ENCODE results near the gene GREM2.

Gene GREM2

DNA sequence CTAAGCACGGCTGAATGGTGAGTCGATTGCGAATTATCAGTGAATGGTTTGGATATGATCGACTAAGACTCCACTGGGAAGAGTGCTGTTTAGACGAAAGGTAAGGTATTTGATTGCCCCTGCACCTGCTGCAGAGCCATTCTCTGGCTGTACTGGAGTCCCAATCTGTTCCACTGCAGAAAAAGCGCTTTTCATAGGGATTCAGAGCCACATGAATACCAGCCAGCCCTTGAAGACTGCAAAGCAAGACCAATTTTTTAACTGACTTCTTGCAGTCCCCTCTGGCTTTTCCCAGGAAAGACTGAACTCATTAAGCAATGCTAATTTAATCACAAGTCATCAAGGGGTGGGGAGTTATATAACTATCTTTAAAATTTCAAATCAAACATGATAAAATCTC lies 1.3 kb downstream of the GREM2 start:
- no peaks in the 10 kb centered on the region for H3K27me3 ChIP-seq (ENCODE audit: insufficient read depth, low read length, poor library complexity, severe bottlenecking)
- TF ChIP-seq CTCF (conservative IDR thresholded peaks at IDR 0.05; ENCODE audit: low read length) (no peak), EZH2phosphoT487 (IDR thresholded peaks at IDR 0.05; ENCODE audit: borderline replicate concordance) (no peak)
- no peak overlapping the region for H3K9ac ChIP-seq (ENCODE audit: low read depth, low read length, poor library complexity, severe bottlenecking)
- H3F3A ChIP-seq (ENCODE audit: low read depth): no peaks in the 10 kb centered on the region
- no peaks in the 10 kb centered on the region for H3K9me3 ChIP-seq (ENCODE audit: insufficient read depth, low read depth, low read length)
- H3K9me2 ChIP-seq (replicated peaks; ENCODE audit: low read depth, low read length): no peaks in the 10 kb centered on the region
- no peaks in the 10 kb centered on the region for H4K20me1 ChIP-seq (ENCODE audit: insufficient read depth, low read length, poor library complexity, severe bottlenecking)
- H2AFZ ChIP-seq (ENCODE audit: low read length): no peak overlapping the region
- no peaks in the 10 kb centered on the region for H3K36me3 ChIP-seq (ENCODE audit: insufficient read depth, low read length)
- H3K4me3 ChIP-seq (ENCODE audit: low read length, poor library complexity, severe bottlenecking): no peak overlapping the region
- H3K4me2 ChIP-seq (ENCODE audit: low read depth, low read length, poor library complexity, severe bottlenecking): no peak overlapping the region
- H3K4me1 ChIP-seq (ENCODE audit: insufficient read depth, low read length, poor library complexity, severe bottlenecking): no peaks in the 10 kb centered on the region
- H3K79me2 ChIP-seq (ENCODE audit: insufficient read depth, low read length): no peaks in the 10 kb centered on the region

DNA sequence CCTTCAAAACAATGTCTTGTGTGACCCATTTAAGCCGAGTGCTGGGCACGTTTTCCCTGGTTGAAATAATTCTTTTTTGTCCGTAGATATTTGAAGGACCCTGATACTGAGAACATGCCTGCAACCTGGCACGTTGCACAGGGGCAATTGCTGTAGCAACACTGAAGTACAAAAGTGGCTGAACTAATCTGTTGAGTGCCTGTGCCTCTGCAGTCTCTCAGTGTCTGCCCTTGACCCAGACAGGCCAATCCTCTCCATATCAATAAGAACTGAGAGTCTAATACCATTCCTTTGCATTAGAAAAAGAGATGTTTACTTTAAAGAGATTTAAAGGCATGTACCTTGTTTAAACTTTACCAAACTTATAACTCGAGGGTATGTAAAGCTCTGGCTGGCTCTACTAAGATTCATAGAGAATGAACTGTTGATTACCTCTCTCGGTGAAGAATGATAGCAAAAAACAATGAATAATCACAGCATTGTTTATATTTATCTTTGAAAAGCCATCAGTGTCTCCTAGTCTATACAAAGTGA lies 2.4 kb downstream of the GREM2 start:
- Histone ChIP-seq H4K20me1 (ENCODE audit: insufficient read depth, low read length, poor library complexity, severe bottlenecking) (no peaks in the 10 kb centered on the region), H3K4me1 (ENCODE audit: insufficient read depth, low read length, poor library complexity, severe bottlenecking) (no peaks in the 10 kb centered on the region), H2AFZ (ENCODE audit: low read length) (no peak overlapping the region), H3K36me3 (ENCODE audit: insufficient read depth, low read length) (no peaks in the 10 kb centered on the region), H3K9me2 (replicated peaks; ENCODE audit: low read depth, low read length) (no peaks in the 10 kb centered on the region), H3K27me3 (ENCODE audit: insufficient read depth, low read length, poor library complexity, severe bottlenecking) (no peaks in the 10 kb centered on the region), H3K4me3 (ENCODE audit: low read length, poor library complexity, severe bottlenecking) (no peak overlapping the region), H3K9me3 (ENCODE audit: insufficient read depth, low read depth, low read length) (no peaks in the 10 kb centered on the region), H3F3A (ENCODE audit: low read depth) (no peaks in the 10 kb centered on the region), H3K79me2 (ENCODE audit: insufficient read depth, low read length) (no peaks in the 10 kb centered on the region), H3K4me2 (ENCODE audit: low read depth, low read length, poor library complexity, severe bottlenecking) (no peak overlapping the region), H3K9ac (ENCODE audit: low read depth, low read length, poor library complexity, severe bottlenecking) (no peak overlapping the region)
- TF ChIP-seq CTCF (conservative IDR thresholded peaks at IDR 0.05; ENCODE audit: low read length): no peak

- Histone ChIP-seq H2AFZ (ENCODE audit: low read length) (no peak overlapping the region), H3K79me2 (ENCODE audit: insufficient read depth, low read length) (no peaks in the 10 kb centered on the region), H3K9me3 (ENCODE audit: insufficient read depth, low read depth, low read length) (no peaks in the 10 kb centered on the region), H3K36me3 (ENCODE audit: insufficient read depth, low read length) (no peaks in the 10 kb centered on the region), H3K4me1 (ENCODE audit: insufficient read depth, low read length, poor library complexity, severe bottlenecking) (no peaks in the 10 kb centered on the region), H3F3A (ENCODE audit: low read depth) (no peaks in the 10 kb centered on the region), H3K9me2 (replicated peaks; ENCODE audit: low read depth, low read length) (no peaks in the 10 kb centered on the region), H4K20me1 (ENCODE audit: insufficient read depth, low read length, poor library complexity, severe bottlenecking) (no peaks in the 10 kb centered on the region), H3K27me3 (ENCODE audit: insufficient read depth, low read length, poor library complexity, severe bottlenecking) (no peaks in the 10 kb centered on the region), H3K9ac (ENCODE audit: low read depth, low read length, poor library complexity, severe bottlenecking) (no peak overlapping the region), H3K4me2 (ENCODE audit: low read depth, low read length, poor library complexity, severe bottlenecking) (no peak overlapping the region), H3K4me3 (ENCODE audit: low read length, poor library complexity, severe bottlenecking) (no peak overlapping the region)
- no peak for TF ChIP-seq EZH2phosphoT487 (IDR thresholded peaks at IDR 0.05; ENCODE audit: borderline replicate concordance)
- TF ChIP-seq CTCF (conservative IDR thresholded peaks at IDR 0.05; ENCODE audit: low read length): no peak
These were observed 3.2 kb downstream of the GREM2 start for GRCh38 chr1:240608707-240609106.

All from Loucy (cell line).